Thoracic aorta (tissue), 2 donors: ENCODE measurements around the gene SLC4A2. TPM values are rescaled to one million over a fixed set of nuclear protein-coding genes. Genes with fewer than 3 reads are reported as not detected.

Experiments used
- ATAC-seq: fragments of 150-250 bp; one replicate; pipeline ENCODE4 v1.8.0; 2017; ENCODE audit warnings: low read depth; ENCODE audit not compliant: insufficient number of reproducible peaks, low FRiP score
- DNase-seq: peaks from one replicate; pipeline ENCODE4 v3.0.0-alpha.2; 2020; ENCODE audit warnings: low spot score
- H3K27ac ChIP-seq, 2 donors: fragments of 200-600 bp; sonication (generic); 1 replicate in 1 of 2; 2 replicates in 1 of 2; pipeline ENCODE4 v1.5.1; 2016; ENCODE audit warnings: mild to moderate bottlenecking in 2 of 2, moderate library complexity in 2 of 2
- H3K27me3 ChIP-seq: fragments of 200-600 bp; sonication (generic); replicated peaks from 2 replicates; pipeline ENCODE4 v1.6.0; 2016; ENCODE audit warnings: mild to moderate bottlenecking; ENCODE audit not compliant: insufficient read depth
- H3K36me3 ChIP-seq: fragments of 200-600 bp; sonication (generic); one replicate; pipeline ENCODE4 v1.5.1; 2016
- H3K4me1 ChIP-seq, 2 donors: fragments of 200-600 bp; sonication (generic); 1 replicate in 1 of 2; 2 replicates in 1 of 2; pipeline versions ENCODE4 v1.5.1 to v1.6.0; 2016; ENCODE audit warnings: low read depth in 2 of 2, mild to moderate bottlenecking in 1 of 2; ENCODE audit not compliant: control insufficient read depth in 1 of 2
- H3K4me3 ChIP-seq: fragments of 200-600 bp; sonication (generic); 2 replicates; pipeline ENCODE4 v1.5.1; 2016; ENCODE audit warnings: mild to moderate bottlenecking
- H3K9me3 ChIP-seq: fragments of 200-600 bp; sonication (generic); 2 replicates; pipeline ENCODE4 v1.5.1; 2016
- total RNA-seq, 2 donors: library from RNA; depleted of rRNA; stranded (reverse); fragments of >200 nt; gene quantifications; one replicate each; pipeline versions ENCODE4 v1.1.0 to v1.2.3, GENCODE V29; 2016
- TF ChIP-seq, protein P1 (sequence below): fragments of 200-600 bp; sonication (generic); IDR thresholded peaks from one replicate; pipeline ENCODE4 v1.5.1; 2019; ENCODE audit warnings: antibody characterized with exemption

SLC4A2 gene
- total RNA-seq, 2 donors from 2014 or later = 89.1 to 119 TPM

DNA sequence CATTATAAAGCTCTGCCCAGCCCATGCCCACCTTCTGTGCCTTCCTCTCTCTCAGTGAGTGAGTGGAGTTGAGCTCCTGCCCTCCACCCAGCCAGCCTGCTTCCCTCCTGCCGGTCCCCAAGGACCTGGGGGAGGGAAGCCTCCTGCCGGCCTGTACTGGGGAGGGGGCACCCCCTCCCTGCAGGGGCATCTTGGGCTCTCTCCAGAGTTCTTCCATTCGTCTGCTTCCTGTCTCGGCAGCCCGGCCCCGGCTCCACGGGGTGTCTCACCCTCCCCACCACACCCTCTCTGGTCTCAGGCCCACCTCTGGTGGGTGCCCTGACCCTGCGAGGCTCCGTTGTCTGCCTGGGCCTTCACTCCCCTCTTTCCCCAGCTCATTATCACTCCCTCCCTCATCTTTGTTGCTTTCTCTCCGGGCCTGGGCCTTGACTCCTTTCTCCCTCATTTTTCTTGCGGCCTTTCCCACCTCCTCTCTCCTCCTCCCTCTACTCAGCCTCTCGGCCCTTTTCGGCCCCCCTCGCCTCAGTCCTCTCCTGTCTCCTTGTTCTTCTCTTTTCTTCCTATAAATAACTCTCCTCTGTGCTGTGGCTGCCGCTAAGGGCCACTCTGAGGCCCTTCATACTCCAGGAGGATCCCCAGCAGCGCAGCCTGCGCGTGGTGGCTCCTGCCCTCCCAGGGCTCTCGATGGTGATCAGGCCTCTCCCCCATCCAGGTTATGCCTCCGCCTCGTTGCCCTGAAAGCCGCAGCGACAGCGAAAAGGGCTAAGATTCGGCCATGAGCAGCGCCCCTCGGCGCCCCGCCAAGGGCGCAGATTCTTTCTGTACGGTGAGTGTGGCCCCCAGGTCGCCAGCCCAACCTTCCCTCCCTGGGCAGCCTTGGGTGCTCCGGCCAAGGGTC lies 2.1 kb downstream of the SLC4A2 start:
- Histone ChIP-seq H3K4me1 (peaks cover 37 to 54% of the 10 kb centered on the region in 2 donors), H3K9me3 (no peaks in the 10 kb centered on the region), H3K27ac (peak overlapping the region in 1 of 2 donors; percentile 97), H3K27me3 (no peaks in the 10 kb centered on the region), H3K4me3 (peak overlapping the region; percentile 98), H3K36me3 (peaks cover 16% of the 10 kb centered on the region)
- ATAC-seq (no peak), DNase-seq (no peak)
- TF ChIP-seq, protein P1, sequence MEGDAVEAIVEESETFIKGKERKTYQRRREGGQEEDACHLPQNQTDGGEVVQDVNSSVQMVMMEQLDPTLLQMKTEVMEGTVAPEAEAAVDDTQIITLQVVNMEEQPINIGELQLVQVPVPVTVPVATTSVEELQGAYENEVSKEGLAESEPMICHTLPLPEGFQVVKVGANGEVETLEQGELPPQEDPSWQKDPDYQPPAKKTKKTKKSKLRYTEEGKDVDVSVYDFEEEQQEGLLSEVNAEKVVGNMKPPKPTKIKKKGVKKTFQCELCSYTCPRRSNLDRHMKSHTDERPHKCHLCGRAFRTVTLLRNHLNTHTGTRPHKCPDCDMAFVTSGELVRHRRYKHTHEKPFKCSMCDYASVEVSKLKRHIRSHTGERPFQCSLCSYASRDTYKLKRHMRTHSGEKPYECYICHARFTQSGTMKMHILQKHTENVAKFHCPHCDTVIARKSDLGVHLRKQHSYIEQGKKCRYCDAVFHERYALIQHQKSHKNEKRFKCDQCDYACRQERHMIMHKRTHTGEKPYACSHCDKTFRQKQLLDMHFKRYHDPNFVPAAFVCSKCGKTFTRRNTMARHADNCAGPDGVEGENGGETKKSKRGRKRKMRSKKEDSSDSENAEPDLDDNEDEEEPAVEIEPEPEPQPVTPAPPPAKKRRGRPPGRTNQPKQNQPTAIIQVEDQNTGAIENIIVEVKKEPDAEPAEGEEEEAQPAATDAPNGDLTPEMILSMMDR = no peak

DNA sequence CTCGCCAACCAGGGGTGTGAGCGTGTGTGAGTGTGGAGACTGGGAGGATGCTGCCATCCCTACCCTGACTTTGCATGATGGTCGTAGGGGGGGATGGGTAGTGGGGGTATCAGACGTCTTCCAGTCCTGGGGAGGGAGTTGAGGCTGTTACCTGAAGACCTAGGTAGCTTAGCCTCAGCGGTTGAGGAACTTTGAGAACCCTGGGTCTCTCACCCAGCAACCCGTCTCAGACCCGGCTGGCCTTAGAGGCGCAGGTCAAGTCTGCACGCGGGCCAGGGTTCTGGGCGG lies 2.7 kb downstream of the SLC4A2 start:
- Histone ChIP-seq H3K4me3 (no peak overlapping the region), H3K4me1 (peaks cover 35 to 49% of the 10 kb centered on the region in 2 donors), H3K36me3 (peaks cover 22% of the 10 kb centered on the region), H3K27ac (peak overlapping the region in 1 of 2 donors; percentile 67), H3K9me3 (no peaks in the 10 kb centered on the region), H3K27me3 (no peaks in the 10 kb centered on the region)
- DNase-seq = no peak
- ATAC-seq = no peak
- TF ChIP-seq, protein P1 = no peak

DNA sequence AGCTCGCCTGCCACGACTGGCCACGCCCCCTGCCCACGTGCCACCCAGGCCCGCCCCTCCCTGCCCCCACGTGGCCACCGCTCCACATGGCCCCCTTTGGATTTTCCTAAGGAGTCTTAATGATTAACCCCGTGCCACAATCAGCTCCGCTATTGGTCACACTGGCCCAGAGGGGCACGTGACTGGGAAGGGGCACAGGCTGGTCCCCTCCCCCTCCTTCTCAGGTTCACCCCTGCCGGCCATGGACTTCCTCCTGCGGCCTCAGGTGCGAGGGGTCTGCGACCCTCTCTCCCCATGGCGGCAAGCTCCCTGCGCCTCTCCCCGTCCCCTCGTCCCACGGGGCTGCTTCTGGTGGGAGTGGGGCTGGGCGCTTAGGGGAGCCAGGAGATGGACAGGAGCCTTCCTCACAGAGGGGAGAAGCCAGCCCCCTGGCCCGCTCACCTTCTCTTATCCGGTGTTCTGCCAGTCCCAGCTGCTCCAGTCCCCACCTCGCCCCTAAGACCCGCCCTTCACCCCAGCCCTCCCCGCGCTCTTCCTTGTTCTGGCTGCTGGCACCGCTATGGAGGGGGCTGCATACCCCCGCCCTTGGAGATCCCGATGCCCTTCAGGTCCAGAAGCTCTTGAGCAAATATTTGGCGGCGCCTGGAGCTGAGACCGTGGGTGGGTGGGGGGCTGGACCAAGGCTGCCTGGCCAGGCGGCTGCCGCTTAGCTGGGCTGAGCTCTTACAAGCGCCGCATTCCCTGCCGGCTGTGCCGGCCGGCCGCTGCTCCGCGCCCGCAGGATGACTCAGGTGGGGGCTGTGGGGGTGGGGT lies 3.2 kb downstream of the SLC4A2 start:
- Histone ChIP-seq H3K4me1 (peaks cover 33 to 44% of the 10 kb centered on the region in 2 donors), H3K27ac (peak overlapping the region; percentile 53 to 67), H3K9me3 (no peaks in the 10 kb centered on the region), H3K27me3 (no peaks in the 10 kb centered on the region), H3K36me3 (peaks cover 27% of the 10 kb centered on the region), H3K4me3 (peak overlapping the region; percentile 59)
- TF ChIP-seq, protein P1 = no peak
- no peak for DNase-seq
- no peak for ATAC-seq

DNA sequence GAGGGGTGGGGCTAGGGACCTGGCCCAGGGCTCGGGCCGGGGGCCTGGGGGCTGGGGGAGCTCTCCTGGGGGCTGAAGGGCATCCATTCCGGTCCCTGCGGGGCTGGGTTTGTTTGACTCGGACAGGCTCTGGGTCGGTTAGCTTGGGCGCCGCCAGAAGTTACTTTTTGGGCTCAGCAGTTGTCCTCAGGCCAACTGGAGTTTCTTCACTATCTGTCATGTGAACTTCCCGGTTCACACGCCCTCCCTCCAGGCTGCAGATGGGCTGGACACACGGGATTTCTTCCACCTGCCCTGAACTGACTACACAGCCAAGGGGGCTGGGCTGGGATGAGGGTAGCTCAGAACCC lies 3.8 kb downstream of the SLC4A2 start:
- peak overlapping the region; percentile 59 for H3K4me3 ChIP-seq
- H3K9me3 ChIP-seq = no peaks in the 10 kb centered on the region
- TF ChIP-seq, protein P1 = no peak
- ATAC-seq (no peak), DNase-seq (no peak)
- peaks cover 33% of the 10 kb centered on the region for H3K36me3 ChIP-seq
- H3K27ac ChIP-seq = peak overlapping the region; percentile 53 to 67
- peaks cover 33 to 44% of the 10 kb centered on the region in 2 donors for H3K4me1 ChIP-seq
- no peaks in the 10 kb centered on the region for H3K27me3 ChIP-seq

DNA sequence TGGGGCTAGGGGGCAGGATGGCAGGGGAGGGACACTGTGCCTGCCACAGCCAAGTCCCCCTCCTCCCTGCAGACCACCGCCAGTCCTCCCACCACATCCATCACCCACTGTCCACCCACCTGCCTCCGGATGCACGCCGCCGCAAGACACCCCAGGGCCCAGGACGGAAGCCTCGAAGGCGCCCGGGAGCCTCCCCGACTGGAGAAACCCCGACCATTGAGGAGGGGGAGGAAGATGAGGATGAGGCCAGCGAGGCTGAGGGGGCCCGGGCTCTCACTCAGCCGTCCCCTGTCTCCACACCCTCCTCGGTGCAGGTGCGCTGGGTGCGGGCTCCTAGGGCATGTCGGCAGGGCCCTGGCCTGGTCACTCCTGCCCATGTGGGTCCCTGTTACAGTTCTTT lies 5.1 kb downstream of the SLC4A2 start:
- Histone ChIP-seq H3K27ac (no peak overlapping the region), H3K4me3 (no peak overlapping the region), H3K27me3 (no peaks in the 10 kb centered on the region), H3K4me1 (peaks cover 26 to 34% of the 10 kb centered on the region in 2 donors), H3K36me3 (peaks cover 38% of the 10 kb centered on the region), H3K9me3 (no peaks in the 10 kb centered on the region)
- DNase-seq = no peak
- TF ChIP-seq, protein P1 = no peak
- ATAC-seq = no peak
